GM15510 (cell line): Measurements from ENCODE around the gene STK39.

Experiments used
- POLR2A ChIP-seq: IDR thresholded peaks from 3 replicates; pipeline ENCODE4 v1.6.1; 2011; ENCODE audit warnings: borderline replicate concordance; ENCODE audit not compliant: insufficient read length; ENCODE audit errors: extremely low read depth

The STK39 gene

GRCh38 chr2:168183308-168183997 is 63.9 kb downstream of the STK39 start:
- no peak for TF ChIP-seq POLR2A

- TF ChIP-seq POLR2A: no peak
Observed at GRCh38 chr2:168182550-168183249, 64.7 kb downstream of the STK39 start.

DNA sequence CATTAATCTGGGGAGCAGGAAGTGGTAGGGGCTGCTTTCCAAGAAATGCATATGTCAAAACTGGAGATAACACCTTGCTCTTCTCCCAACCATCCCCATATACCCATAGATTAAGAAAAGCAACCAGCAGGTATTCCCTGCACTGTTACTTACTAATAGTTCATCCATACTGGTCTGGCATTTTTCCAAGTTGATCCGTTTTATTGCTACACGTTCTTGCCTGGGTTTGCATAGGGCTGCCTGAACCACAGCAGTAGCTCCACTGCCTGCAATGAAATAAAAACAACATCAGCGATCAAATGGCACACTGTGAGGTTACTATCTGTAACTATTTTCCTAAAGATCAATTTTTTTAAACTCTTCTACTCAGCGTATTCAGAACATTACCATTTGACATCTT is 65.6 kb downstream of the STK39 start:
- TF ChIP-seq POLR2A: no peak

DNA sequence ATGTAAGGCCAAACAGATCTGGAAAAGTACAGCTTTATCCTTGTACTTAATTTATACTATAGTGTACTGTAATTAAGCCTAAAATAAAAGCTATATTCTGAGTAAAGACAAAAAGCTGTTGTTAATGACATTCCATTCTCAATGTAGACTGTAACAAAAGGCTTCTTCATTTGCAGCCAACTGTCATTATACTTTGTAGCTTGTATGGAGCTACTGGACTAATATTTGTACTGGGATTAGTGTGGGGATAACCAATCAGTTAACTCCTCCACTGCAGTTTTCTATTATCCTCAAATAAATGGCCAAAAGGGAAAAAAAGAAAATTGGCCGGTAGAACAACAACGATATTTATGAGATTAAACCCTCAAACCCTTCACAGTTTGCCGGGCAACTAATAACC is 66.5 kb downstream of the STK39 start:
- TF ChIP-seq POLR2A: no peak

- no peak for TF ChIP-seq POLR2A
Observed at GRCh38 chr2:168180483-168180882, 66.9 kb downstream of the STK39 start.

DNA sequence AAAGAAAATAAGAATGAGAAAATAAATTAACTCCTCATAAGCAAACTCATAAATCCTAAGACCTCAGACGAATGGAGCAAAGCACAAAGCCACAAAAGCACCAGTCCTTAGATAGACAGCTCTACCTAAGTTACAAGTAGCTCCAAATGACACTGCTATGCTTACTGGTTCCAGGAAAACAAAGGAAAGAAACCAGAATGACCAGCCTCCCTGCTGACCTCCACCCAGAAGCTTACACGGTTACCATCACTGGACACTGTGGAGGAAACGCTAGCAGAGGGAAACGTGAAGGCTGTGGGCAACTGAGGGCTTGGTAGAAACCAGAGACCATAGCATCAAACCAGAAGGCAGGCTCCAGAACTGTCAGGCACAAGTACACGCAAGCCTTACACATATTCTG is 67.8 kb downstream of the STK39 start:
- TF ChIP-seq POLR2A: no peak

- TF ChIP-seq POLR2A: no peak
Observed at GRCh38 chr2:168178520-168179324, 68.7 kb downstream of the STK39 start.

- no peak for TF ChIP-seq POLR2A
Observed at GRCh38 chr2:168176402-168176801, 71.0 kb downstream of the STK39 start.

DNA sequence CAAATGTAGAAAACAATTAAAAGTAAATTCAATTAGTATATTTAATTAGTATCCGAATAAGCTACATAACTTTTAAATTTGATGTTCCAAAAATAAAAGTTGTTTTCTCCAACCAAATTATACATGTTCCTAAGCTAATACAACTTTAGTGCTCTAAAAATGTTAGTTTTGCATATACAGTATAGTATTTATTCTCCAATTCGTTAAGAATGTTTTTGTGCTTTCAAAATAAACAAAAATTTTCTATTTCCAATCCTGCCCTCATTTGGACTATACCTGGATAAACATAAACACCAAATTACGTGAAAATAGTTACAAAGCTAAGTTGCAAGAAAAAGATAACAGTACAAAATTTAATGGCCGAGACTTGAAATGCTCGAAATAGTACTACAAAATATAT is 71.9 kb downstream of the STK39 start:
- no peak for TF ChIP-seq POLR2A

DNA sequence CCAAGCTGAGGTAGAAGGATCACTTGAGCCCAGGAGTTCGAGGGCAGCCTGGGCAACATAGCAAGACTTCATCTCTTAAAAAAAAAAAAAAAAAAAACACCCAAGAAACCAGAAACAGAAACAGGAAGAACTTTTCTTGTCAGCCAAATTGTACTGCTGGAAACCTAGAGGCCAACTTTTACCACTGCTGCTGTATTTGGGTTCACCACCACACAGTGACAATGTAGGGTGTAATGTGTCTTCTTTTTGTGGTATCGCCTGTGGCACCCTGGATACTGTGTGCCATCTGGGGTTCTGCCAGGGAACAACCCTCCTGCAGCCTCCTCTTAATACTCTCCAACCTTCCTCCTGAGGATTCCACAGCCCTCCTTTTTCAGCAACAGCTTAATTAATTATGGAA is 72.6 kb downstream of the STK39 start:
- no peak for TF ChIP-seq POLR2A

GRCh38 chr2:168172071-168172470 is 75.3 kb downstream of the STK39 start:
- TF ChIP-seq POLR2A: no peak

GRCh38 chr2:168171059-168171762 is 76.2 kb downstream of the STK39 start:
- TF ChIP-seq POLR2A: no peak

GRCh38 chr2:168169097-168169745 is 78.2 kb downstream of the STK39 start:
- no peak for TF ChIP-seq POLR2A

GRCh38 chr2:168167511-168168263 is 79.7 kb downstream of the STK39 start:
- no peak for TF ChIP-seq POLR2A
